Lower leg skin (tissue), 3 donors: ENCODE data around the gene KCNA10.

ENCODE experiments used
- POLR2A ChIP-seq, 2 donors: fragments of 450-650 bp; IDR thresholded peaks; one replicate each; pipeline ENCODE4 v1.6.1; 2016 to 2017; ENCODE audit warnings: antibody characterized with exemption in 2 of 2, mild to moderate bottlenecking in 1 of 2, moderate library complexity in 1 of 2
- TF ChIP-seq, protein P1 (sequence below), 3 donors: fragments of 450-650 bp; IDR thresholded peaks; one replicate each; pipeline ENCODE4 v1.5.1; 2016; ENCODE audit warnings: antibody characterized with exemption in 3 of 3, mild to moderate bottlenecking in 3 of 3, moderate library complexity in 2 of 3

DNA sequence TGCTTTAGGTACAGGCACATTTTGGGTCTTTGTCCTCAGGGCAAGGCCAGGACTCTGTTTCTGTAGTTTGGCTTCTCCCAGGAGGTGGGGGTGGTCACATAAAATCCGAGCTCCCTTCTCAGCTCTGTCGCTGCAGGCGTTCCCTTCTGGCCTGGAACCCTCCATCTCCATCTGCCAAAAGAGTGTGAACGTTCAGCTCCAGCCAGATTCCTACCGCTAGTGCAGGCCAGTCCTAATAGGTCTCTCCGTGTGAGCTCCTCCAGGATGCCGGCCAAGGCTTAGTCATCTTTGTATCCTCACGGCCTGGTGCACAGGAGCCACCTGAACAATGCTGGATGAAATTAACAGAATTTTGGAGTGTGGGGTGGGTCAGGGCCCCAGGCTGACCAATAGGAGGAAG is 19.9 kb upstream of the KCNA10 start:
- TF ChIP-seq POLR2A (IDR thresholded peaks at IDR 0.05): no peak
- TF ChIP-seq, protein P1, sequence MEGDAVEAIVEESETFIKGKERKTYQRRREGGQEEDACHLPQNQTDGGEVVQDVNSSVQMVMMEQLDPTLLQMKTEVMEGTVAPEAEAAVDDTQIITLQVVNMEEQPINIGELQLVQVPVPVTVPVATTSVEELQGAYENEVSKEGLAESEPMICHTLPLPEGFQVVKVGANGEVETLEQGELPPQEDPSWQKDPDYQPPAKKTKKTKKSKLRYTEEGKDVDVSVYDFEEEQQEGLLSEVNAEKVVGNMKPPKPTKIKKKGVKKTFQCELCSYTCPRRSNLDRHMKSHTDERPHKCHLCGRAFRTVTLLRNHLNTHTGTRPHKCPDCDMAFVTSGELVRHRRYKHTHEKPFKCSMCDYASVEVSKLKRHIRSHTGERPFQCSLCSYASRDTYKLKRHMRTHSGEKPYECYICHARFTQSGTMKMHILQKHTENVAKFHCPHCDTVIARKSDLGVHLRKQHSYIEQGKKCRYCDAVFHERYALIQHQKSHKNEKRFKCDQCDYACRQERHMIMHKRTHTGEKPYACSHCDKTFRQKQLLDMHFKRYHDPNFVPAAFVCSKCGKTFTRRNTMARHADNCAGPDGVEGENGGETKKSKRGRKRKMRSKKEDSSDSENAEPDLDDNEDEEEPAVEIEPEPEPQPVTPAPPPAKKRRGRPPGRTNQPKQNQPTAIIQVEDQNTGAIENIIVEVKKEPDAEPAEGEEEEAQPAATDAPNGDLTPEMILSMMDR (IDR thresholded peaks at IDR 0.05): no peak
